SK-N-SH treated with all-trans-retinoic acid at 6 μM for 48 hours (cell line): Measurements from ENCODE around the gene RALA.

Experiments
- ATAC-seq: fragments of 200-7000 bp; cut with Tn5 transposase; 3 replicates; pipeline ENCODE4 v1.9.1; 2020; ENCODE audit warnings: mild to moderate bottlenecking, moderate library complexity
- ARNTL ChIP-seq: fragments of 450-650 bp; formaldehyde crosslinking; IDR thresholded peaks from 2 replicates; pipeline ENCODE4 v1.5.0; 2020; ENCODE audit warnings: low read depth, mild to moderate bottlenecking, moderate library complexity, borderline replicate concordance
- BACH2 ChIP-seq: fragments of 250-450 bp; sonication (Bioruptor Pico); IDR thresholded peaks from 2 replicates; pipeline ENCODE4 v1.9.0; 2021; ENCODE audit warnings: mild to moderate bottlenecking, borderline replicate concordance
- CREB5 ChIP-seq: fragments of 250-450 bp; sonication (Bioruptor Pico); IDR thresholded peaks from 2 replicates; pipeline ENCODE4 v1.5.1; 2020; ENCODE audit warnings: low read depth, mild to moderate bottlenecking, moderate library complexity
- CSDC2 ChIP-seq: fragments of 250-450 bp; sonication (Bioruptor Pico); IDR thresholded peaks from 2 replicates; pipeline ENCODE4 v1.5.0; 2020; ENCODE audit warnings: mild to moderate bottlenecking, moderate library complexity
- CSRNP3 ChIP-seq: fragments of 250-450 bp; sonication (Bioruptor Pico); IDR thresholded peaks from 2 replicates; pipeline ENCODE4 v1.5.1; 2021; ENCODE audit warnings: mild to moderate bottlenecking, moderate library complexity
- ESRRG ChIP-seq: fragments of 250-450 bp; sonication (Bioruptor Pico); IDR thresholded peaks from 2 replicates; pipeline ENCODE4 v1.6.1; 2021; ENCODE audit warnings: mild to moderate bottlenecking
- GLIS3 ChIP-seq: fragments of 250-450 bp; sonication (Bioruptor Pico); IDR thresholded peaks from 2 replicates; pipeline ENCODE4 v1.5.0; 2020; ENCODE audit warnings: mild to moderate bottlenecking, moderate library complexity
- OSR1 ChIP-seq: fragments of 250-450 bp; sonication (Bioruptor Pico); IDR thresholded peaks from 2 replicates; pipeline ENCODE4 v1.8.0; 2022; ENCODE audit warnings: moderate library complexity, mild to moderate bottlenecking, inconsistent platforms
- PATZ1 ChIP-seq: fragments of 250-450 bp; sonication (Bioruptor Pico); IDR thresholded peaks from 2 replicates; pipeline ENCODE4 v1.8.0; 2020; ENCODE audit warnings: mild to moderate bottlenecking, moderate library complexity, borderline replicate concordance
- POU6F1 ChIP-seq: fragments of 250-450 bp; sonication (Bioruptor Pico); IDR thresholded peaks from 2 replicates; pipeline ENCODE4 v1.8.0; 2021; ENCODE audit warnings: low read depth, mild to moderate bottlenecking, moderate library complexity, borderline replicate concordance
- PPARA ChIP-seq: fragments of 250-450 bp; sonication (Bioruptor Pico); IDR thresholded peaks from 2 replicates; pipeline ENCODE4 v1.5.0; 2020; ENCODE audit warnings: mild to moderate bottlenecking, borderline replicate concordance
- RARB ChIP-seq: fragments of 250-450 bp; sonication (Bioruptor Pico); IDR thresholded peaks from 2 replicates; pipeline ENCODE4 v1.8.0; 2021; ENCODE audit warnings: mild to moderate bottlenecking, moderate library complexity
- SNAI2 ChIP-seq: fragments of 250-450 bp; sonication (Bioruptor Pico); IDR thresholded peaks from 2 replicates; pipeline ENCODE4 v1.5.0; 2020; ENCODE audit warnings: mild to moderate bottlenecking, moderate library complexity
- TCF4 ChIP-seq: fragments of 250-450 bp; sonication (Bioruptor Pico); IDR thresholded peaks from 2 replicates; pipeline ENCODE4 v1.8.0; 2021; ENCODE audit warnings: mild to moderate bottlenecking, moderate library complexity, borderline replicate concordance
- TOX ChIP-seq: fragments of 250-450 bp; sonication (Bioruptor Pico); IDR thresholded peaks from 2 replicates; pipeline ENCODE4 v1.8.0; 2021; ENCODE audit warnings: mild to moderate bottlenecking, moderate library complexity, borderline replicate concordance
- TSHZ2 ChIP-seq: fragments of 250-450 bp; sonication (Bioruptor Pico); IDR thresholded peaks from 2 replicates; pipeline ENCODE4 v1.5.0; 2020; ENCODE audit warnings: mild to moderate bottlenecking, moderate library complexity
- ZC3H10 ChIP-seq: fragments of 250-450 bp; sonication (Bioruptor Pico); IDR thresholded peaks from 2 replicates; pipeline ENCODE4 v1.5.1; 2021; ENCODE audit warnings: mild to moderate bottlenecking, moderate library complexity
- ZFP3 ChIP-seq: fragments of 250-450 bp; sonication (Bioruptor Pico); IDR thresholded peaks from 2 replicates; pipeline ENCODE4 v1.5.0; 2020; ENCODE audit warnings: mild to moderate bottlenecking, moderate library complexity
- ZFP30 ChIP-seq: fragments of 450-650 bp; formaldehyde crosslinking; IDR thresholded peaks from 2 replicates; pipeline ENCODE4 v1.5.0; 2022; ENCODE audit warnings: mild to moderate bottlenecking, moderate library complexity
- ZNF70 ChIP-seq: fragments of 450-650 bp; formaldehyde crosslinking; IDR thresholded peaks from 2 replicates; pipeline ENCODE4 v1.5.0; 2020; ENCODE audit warnings: mild to moderate bottlenecking, moderate library complexity
- ZNF8 ChIP-seq: fragments of 450-650 bp; formaldehyde crosslinking; IDR thresholded peaks from 2 replicates; pipeline ENCODE4 v1.5.0; 2020; ENCODE audit warnings: mild to moderate bottlenecking, moderate library complexity

The RALA gene

GRCh38 chr7:39624935-39625694 is 1.7 kb downstream of the RALA start:
- TF ChIP-seq ESRRG (CRISPR knock-in tag) (no peak), CREB5 (CRISPR knock-in tag) (no peak), SNAI2 (CRISPR knock-in tag) (no peak), TCF4 (CRISPR knock-in tag) (no peak), RARB (CRISPR knock-in tag) (no peak), ZC3H10 (no peak), ZFP30 (CRISPR knock-in tag) (no peak), BACH2 (CRISPR knock-in tag) (no peak), ZNF8 (no peak), OSR1 (no peak), CSDC2 (CRISPR knock-in tag) (no peak), ZNF70 (no peak), TOX (CRISPR knock-in tag) (no peak), CSRNP3 (CRISPR knock-in tag) (no peak), PPARA (no peak), TSHZ2 (no peak), ARNTL (no peak), POU6F1 (CRISPR knock-in tag) (no peak)
- no peak for ATAC-seq

- no peak for ATAC-seq
- TF ChIP-seq SNAI2 (CRISPR knock-in tag) (no peak), CSRNP3 (CRISPR knock-in tag) (no peak), POU6F1 (CRISPR knock-in tag) (no peak), PATZ1 (CRISPR knock-in tag) (no peak), GLIS3 (no peak), ZFP30 (CRISPR knock-in tag) (no peak), CREB5 (CRISPR knock-in tag) (no peak), TOX (CRISPR knock-in tag) (no peak), TCF4 (CRISPR knock-in tag) (no peak), ZC3H10 (no peak), BACH2 (CRISPR knock-in tag) (no peak), ZNF70 (no peak), ZFP3 (CRISPR knock-in tag) (no peak)
These were observed 8.4 kb downstream of the RALA start for GRCh38 chr7:39631736-39632308.
